ENCODE data around the gene AMZ1.
"Not testable (repeated sequence)": the region's sequence is repeated elsewhere in the genome, so short reads cannot be mapped to it uniquely, and the experiment has no call there.

AMZ1 gene

DNA sequence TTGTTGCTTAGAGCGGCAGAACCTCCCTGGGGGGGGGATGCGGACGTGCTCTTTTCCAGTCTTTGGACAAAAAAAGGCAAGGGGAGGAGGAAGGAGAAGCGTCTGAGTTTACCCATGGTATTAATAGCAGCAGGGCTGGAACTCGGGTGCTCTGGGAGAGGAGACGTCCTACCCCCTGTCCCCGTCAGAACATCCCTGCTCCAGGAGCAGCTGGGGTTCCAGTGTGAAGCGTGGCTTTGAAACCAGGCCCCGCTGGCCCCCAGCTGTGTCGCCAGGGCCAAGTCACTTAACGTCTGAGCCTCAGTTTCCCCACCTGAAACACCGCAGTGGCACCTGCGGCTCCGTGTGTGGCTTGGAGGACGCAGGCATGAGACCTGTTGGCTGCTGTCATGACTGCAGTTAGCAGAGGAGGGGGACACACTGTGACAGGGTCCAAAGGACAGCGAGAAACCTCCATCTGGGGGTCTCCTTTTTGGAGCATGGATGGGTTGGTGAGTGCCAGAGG lies 1.4 kb downstream of the AMZ1 start:
- Histone ChIP-seq H3K36me3 (ENCODE audit: control insufficient read depth in 5 of 5, insufficient read depth in 5 of 5, low read length in 5 of 5) (no peaks in the 10 kb centered on the region), H3K27me3 (ENCODE audit: control insufficient read depth in 5 of 5, insufficient read depth in 4 of 5, low read length in 5 of 5) (peaks cover 27 to 36% (median 32%) of the 10 kb centered on the region in 5 donors), H3K4me3 (ENCODE audit: low read depth in 1 of 5, low read length in 5 of 5) (no peak overlapping the region), H3K27ac (ENCODE audit: low read depth, low read length) (no peak overlapping the region), H3K4me1 (ENCODE audit: control insufficient read depth in 5 of 5, insufficient read depth in 5 of 5, low read length in 5 of 5) (peaks cover 0 to 36% (median 30%) of the 10 kb centered on the region in 5 donors), H3K9ac (ENCODE audit: low read length in 5 of 5) (no peak overlapping the region), H3K9me3 (ENCODE audit: control insufficient read depth in 5 of 5, low read length in 5 of 5) (no peaks in the 10 kb centered on the region)

DNA sequence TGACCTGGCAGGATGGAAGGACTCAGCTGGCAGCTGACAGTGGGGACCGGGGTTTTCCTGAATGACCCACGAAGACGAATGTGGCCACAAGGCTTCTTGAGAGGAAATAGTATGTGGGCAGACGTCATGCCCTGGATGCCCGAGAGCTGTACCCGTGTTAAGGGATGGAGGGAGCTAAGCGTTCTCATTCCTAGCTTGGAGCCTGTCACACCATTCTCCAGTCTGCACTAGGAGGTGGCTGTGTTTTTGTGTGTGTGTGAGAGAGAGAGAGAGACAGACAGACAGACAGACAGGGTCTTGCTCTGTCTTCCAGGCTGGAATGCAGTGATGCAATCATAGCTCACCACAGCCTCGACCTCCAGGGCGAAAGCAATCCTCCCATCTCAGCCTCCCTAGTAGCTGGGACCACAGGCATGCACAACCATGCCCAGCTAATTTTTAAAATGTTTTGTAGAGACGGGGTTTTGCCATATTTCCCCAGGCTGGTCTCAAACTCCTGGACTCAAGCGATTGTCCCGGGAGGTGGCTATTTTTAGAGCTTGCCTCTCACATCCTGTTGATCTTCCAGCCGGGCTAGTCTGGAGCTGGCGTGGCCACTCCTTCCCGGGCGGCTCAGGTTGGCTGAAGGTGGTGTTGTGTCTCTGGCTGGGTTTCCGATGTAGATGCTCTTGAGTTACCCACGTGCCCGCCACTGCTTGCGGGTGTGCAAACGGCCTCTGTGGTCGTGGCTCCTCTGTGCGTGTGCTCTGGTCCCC lies 2.1 kb downstream of the AMZ1 start:
- Histone ChIP-seq H3K9ac (ENCODE audit: low read length in 5 of 5) (no peak overlapping the region), H3K4me1 (ENCODE audit: control insufficient read depth in 5 of 5, insufficient read depth in 5 of 5, low read length in 5 of 5) (peaks cover 0 to 36% (median 30%) of the 10 kb centered on the region in 5 donors), H3K36me3 (ENCODE audit: control insufficient read depth in 5 of 5, insufficient read depth in 5 of 5, low read length in 5 of 5) (no peaks in the 10 kb centered on the region), H3K9me3 (ENCODE audit: control insufficient read depth in 5 of 5, low read length in 5 of 5) (no peaks in the 10 kb centered on the region), H3K27me3 (ENCODE audit: control insufficient read depth in 5 of 5, insufficient read depth in 4 of 5, low read length in 5 of 5) (peaks cover 25 to 36% (median 31%) of the 10 kb centered on the region in 5 donors), H3K4me3 (ENCODE audit: low read depth in 1 of 5, low read length in 5 of 5) (no peak overlapping the region), H3K27ac (ENCODE audit: low read depth, low read length) (no peak overlapping the region)

DNA sequence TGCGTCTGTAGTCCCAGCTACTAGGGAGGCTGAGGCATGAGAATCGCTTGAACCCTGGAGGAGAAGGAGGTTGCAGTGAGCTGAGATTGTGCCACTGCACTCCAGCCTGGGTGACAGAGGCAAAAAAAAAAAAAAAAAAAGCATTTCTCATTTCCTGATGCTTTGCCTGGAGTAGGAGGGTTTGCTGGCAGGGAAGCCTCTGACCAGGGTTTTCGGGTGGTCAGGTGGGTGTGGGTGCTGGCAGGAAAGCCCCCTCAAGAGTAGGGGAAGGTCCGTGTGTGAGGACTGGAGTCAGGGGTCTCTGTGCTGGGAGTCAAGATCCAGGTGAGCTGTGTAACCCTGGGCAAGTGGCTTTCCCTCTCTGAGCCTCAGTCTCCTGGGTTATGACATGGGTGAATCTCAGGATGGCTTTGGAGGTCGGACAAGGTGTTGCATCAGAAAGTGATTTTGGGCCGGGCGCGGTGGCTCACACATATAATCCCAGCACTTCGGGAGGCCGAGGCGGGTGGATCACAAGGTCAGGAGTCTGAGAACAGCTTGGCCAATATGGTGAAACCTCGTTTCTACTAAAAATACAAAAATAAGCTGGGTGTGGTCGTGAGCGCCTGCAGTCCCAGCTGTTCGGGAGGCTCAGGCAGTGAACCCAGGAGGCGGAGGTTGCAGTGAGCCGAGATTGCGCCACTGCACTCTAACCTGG lies 3.2 kb downstream of the AMZ1 start:
- Histone ChIP-seq H3K9ac (ENCODE audit: low read length in 5 of 5) (no peak overlapping the region), H3K4me3 (ENCODE audit: low read depth in 1 of 5, low read length in 5 of 5) (no peak overlapping the region), H3K4me1 (ENCODE audit: control insufficient read depth in 5 of 5, insufficient read depth in 5 of 5, low read length in 5 of 5) (peaks cover 0 to 36% (median 30%) of the 10 kb centered on the region in 5 donors), H3K9me3 (ENCODE audit: control insufficient read depth in 5 of 5, low read length in 5 of 5) (no peaks in the 10 kb centered on the region), H3K27ac (ENCODE audit: low read depth, low read length) (no peak overlapping the region), H3K36me3 (ENCODE audit: control insufficient read depth in 5 of 5, insufficient read depth in 5 of 5, low read length in 5 of 5) (no peaks in the 10 kb centered on the region), H3K27me3 (ENCODE audit: control insufficient read depth in 5 of 5, insufficient read depth in 4 of 5, low read length in 5 of 5) (peaks cover 22 to 33% (median 27%) of the 10 kb centered on the region in 5 donors)

DNA sequence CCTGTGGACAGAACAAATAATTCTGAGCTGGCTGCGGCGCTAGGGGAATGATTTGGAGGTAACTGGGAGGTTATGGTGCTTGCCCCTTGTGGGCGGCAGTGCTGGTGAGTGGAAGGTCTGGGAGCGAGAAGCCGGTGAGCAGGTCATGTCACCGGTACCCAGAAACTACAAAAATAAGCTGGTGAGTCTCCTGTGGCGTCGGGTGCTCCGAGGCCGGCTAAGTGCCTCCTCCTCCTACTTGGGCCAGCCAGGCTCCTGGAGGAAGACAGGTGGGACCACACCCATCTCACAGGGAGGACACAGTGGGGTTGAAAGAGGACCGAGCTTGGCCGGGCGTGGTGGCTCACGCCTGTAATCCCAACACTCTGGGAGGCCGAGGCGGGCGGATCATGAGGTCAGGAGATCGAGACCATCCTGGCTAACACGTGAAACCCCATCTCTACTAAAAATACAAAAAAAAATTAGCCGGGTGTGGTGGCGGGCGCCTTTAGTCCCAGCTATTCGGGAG lies 4.0 kb downstream of the AMZ1 start:
- not testable (repeated sequence) for H3K9me3 ChIP-seq (ENCODE audit: control insufficient read depth in 5 of 5, low read length in 5 of 5); H3K36me3 ChIP-seq (ENCODE audit: control insufficient read depth in 5 of 5, insufficient read depth in 5 of 5, low read length in 5 of 5); H3K4me3 ChIP-seq (ENCODE audit: low read depth in 1 of 5, low read length in 5 of 5); H3K27ac ChIP-seq (ENCODE audit: low read depth, low read length); H3K9ac ChIP-seq (ENCODE audit: low read length in 5 of 5)
- Histone ChIP-seq H3K27me3 (ENCODE audit: control insufficient read depth in 5 of 5, insufficient read depth in 4 of 5, low read length in 5 of 5) (peaks cover 18 to 30% (median 25%) of the 10 kb centered on the region in 5 donors), H3K4me1 (ENCODE audit: control insufficient read depth in 5 of 5, insufficient read depth in 5 of 5, low read length in 5 of 5) (peaks cover 0 to 36% (median 30%) of the 10 kb centered on the region in 5 donors)

DNA sequence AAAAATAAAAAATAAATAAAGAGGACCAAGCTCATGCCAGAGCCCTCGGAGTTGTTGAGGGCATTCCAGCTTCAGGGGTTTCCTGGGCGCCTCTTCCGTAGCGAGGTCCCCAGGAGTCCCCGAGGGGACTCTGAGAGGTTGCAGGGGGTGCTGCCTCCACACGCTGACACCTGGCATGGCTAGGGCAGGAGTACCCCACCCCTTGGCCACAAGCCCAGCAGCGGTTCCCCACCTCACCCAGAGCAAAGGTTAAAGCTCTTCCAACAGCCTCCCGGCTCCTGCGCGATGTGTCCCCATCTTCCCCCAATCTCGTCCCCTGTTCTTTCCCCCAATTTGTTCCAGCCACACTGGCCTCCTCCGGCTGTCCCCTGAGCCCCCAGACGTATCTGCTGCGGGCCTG lies 4.5 kb downstream of the AMZ1 start:
- no peak overlapping the region for H3K9ac ChIP-seq (ENCODE audit: low read length in 5 of 5)
- peaks cover 0 to 32% (median 26%) of the 10 kb centered on the region in 5 donors for H3K4me1 ChIP-seq (ENCODE audit: control insufficient read depth in 5 of 5, insufficient read depth in 5 of 5, low read length in 5 of 5)
- H3K36me3 ChIP-seq (ENCODE audit: control insufficient read depth in 5 of 5, insufficient read depth in 5 of 5, low read length in 5 of 5): no peaks in the 10 kb centered on the region
- H3K9me3 ChIP-seq (ENCODE audit: control insufficient read depth in 5 of 5, low read length in 5 of 5): no peaks in the 10 kb centered on the region
- peaks cover 13 to 24% (median 19%) of the 10 kb centered on the region in 5 donors for H3K27me3 ChIP-seq (ENCODE audit: control insufficient read depth in 5 of 5, insufficient read depth in 4 of 5, low read length in 5 of 5)
- no peak overlapping the region for H3K27ac ChIP-seq (ENCODE audit: low read depth, low read length)
- no peak overlapping the region for H3K4me3 ChIP-seq (ENCODE audit: low read depth in 1 of 5, low read length in 5 of 5)

DNA sequence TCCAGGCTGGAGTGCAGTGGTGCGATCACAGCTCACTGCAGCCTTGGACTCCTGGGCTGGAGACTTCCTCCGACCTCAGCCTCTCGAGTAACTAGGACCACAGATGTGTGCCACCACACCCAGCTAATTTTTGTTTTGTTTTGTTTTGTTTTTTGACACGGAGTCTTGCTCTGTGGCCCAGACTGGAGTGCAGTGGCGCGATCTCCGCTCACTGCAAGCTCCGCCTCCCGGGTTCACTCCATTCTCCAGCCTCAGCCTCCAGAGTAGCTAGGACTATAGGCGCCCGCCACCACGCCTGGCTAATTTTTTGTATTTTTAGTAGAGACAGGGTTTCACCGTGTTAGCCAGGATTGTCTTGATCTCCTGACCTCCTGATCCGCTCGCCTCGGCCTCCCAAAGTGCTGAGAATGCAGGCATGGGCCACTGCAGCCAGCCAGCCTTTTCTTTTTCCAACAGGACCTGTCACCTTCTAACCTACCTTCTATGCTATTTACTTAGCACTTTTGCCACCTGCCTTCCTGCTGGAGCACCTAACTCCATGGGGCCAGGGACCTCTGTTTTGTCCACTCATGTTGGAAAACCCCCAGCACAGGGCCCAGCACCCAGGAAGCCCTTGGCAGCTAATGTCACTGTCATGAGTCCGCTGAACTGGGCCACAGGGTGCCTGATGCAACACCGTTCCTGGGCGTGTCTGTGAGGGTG lies 5.6 kb downstream of the AMZ1 start:
- Histone ChIP-seq H3K4me1 (ENCODE audit: control insufficient read depth in 5 of 5, insufficient read depth in 5 of 5, low read length in 5 of 5) (peaks cover 0 to 24% (median 20%) of the 10 kb centered on the region in 5 donors), H3K27me3 (ENCODE audit: control insufficient read depth in 5 of 5, insufficient read depth in 4 of 5, low read length in 5 of 5) (peaks cover 9 to 16% (median 13%) of the 10 kb centered on the region in 5 donors)
- not testable (repeated sequence) for H3K9me3 ChIP-seq (ENCODE audit: control insufficient read depth in 5 of 5, low read length in 5 of 5); H3K36me3 ChIP-seq (ENCODE audit: control insufficient read depth in 5 of 5, insufficient read depth in 5 of 5, low read length in 5 of 5); H3K27ac ChIP-seq (ENCODE audit: low read depth, low read length); H3K4me3 ChIP-seq (ENCODE audit: low read depth in 1 of 5, low read length in 5 of 5); H3K9ac ChIP-seq (ENCODE audit: low read length in 5 of 5)

DNA sequence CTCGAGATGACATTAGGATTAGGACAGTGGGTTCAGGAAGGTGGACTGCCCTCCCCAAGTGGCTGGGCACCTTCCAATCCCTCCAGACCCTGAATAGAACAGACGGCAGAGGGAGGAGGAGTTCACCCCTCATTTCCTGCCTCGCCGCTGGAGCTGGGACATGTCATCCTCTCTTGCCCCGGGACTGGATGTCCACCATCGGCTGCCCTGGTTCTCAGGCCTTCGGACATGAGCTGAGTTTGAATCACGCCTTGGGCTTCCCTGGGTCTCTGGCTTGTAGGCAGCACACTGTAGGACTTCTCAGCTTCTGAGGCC lies 6.1 kb downstream of the AMZ1 start:
- H3K36me3 ChIP-seq (ENCODE audit: control insufficient read depth in 5 of 5, insufficient read depth in 5 of 5, low read length in 5 of 5); H3K9me3 ChIP-seq (ENCODE audit: control insufficient read depth in 5 of 5, low read length in 5 of 5); H3K27ac ChIP-seq (ENCODE audit: low read depth, low read length); H3K9ac ChIP-seq (ENCODE audit: low read length in 5 of 5); H3K4me3 ChIP-seq (ENCODE audit: low read depth in 1 of 5, low read length in 5 of 5): not testable (repeated sequence)
- peaks cover 6 to 14% (median 9%) of the 10 kb centered on the region in 5 donors for H3K27me3 ChIP-seq (ENCODE audit: control insufficient read depth in 5 of 5, insufficient read depth in 4 of 5, low read length in 5 of 5)
- H3K4me1 ChIP-seq (ENCODE audit: control insufficient read depth in 5 of 5, insufficient read depth in 5 of 5, low read length in 5 of 5): peaks cover 0 to 19% (median 15%) of the 10 kb centered on the region in 5 donors

DNA sequence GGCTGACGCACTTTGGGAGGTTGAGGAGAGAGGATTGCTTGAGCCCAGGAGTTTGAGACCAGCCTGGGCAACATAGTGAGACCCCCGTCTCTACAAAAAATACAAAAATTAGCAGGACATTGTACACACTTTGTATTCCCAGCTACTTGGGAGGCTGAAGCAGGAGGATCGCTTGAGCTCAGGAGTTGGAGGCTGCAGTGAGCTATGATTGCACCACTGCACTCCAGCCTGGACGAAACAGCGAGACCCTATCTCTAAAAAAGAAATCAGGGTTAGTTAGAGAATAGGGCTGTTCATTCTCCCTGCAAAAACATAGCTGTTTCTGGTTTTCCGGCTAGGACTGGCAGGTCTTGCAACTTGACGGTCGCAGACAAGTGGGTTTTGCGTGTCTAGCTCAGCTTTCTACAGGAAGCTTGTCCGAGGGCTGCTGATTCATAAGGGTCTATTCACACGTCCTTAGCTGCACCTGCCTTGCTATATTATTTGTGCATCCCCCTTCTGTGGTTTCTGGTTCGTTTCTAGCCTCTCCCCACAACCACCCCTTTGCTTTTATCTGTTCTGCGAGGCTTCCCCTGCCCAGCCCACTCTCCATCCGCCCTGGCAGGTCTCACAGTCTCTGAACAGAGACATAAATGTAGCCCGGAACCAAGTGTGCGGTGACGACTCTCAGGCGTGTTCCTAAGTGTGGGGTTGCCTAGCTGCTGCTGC lies 10.7 kb downstream of the AMZ1 start:
- no peak overlapping the region for H3K9ac ChIP-seq (ENCODE audit: low read length in 5 of 5)
- H3K36me3 ChIP-seq (ENCODE audit: control insufficient read depth in 5 of 5, insufficient read depth in 5 of 5, low read length in 5 of 5): no peaks in the 10 kb centered on the region
- no peak overlapping the region for H3K4me3 ChIP-seq (ENCODE audit: low read depth in 1 of 5, low read length in 5 of 5)
- H3K4me1 ChIP-seq (ENCODE audit: control insufficient read depth in 5 of 5, insufficient read depth in 5 of 5, low read length in 5 of 5): peaks cover 0 to 17% (median 16%) of the 10 kb centered on the region in 5 donors
- peaks cover 0 to 5% (median 4%) of the 10 kb centered on the region in 5 donors for H3K27me3 ChIP-seq (ENCODE audit: control insufficient read depth in 5 of 5, insufficient read depth in 4 of 5, low read length in 5 of 5)
- H3K9me3 ChIP-seq (ENCODE audit: control insufficient read depth in 5 of 5, low read length in 5 of 5): no peaks in the 10 kb centered on the region
- no peak overlapping the region for H3K27ac ChIP-seq (ENCODE audit: low read depth, low read length)

DNA sequence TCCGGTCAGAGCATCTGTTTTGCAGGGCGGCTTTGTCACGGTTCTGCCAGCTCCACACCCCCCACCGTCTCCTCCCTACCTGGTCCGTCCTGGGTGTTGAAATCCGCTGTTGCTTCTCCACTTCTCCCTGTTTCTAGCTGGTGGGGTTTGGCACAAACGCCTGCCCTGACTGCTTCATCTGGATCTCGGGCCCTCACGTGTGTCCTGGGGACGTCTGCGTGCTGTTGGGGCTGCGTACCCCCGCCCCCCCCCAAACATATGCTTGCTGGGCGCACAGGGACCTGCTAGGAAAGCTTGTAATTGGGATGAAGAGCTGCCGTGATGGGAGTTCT lies 11.3 kb downstream of the AMZ1 start:
- Histone ChIP-seq H3K9me3 (ENCODE audit: control insufficient read depth in 5 of 5, low read length in 5 of 5) (no peaks in the 10 kb centered on the region), H3K9ac (ENCODE audit: low read length in 5 of 5) (no peak overlapping the region), H3K4me1 (ENCODE audit: control insufficient read depth in 5 of 5, insufficient read depth in 5 of 5, low read length in 5 of 5) (peaks cover 0 to 12% (median 11%) of the 10 kb centered on the region in 5 donors), H3K27ac (ENCODE audit: low read depth, low read length) (no peak overlapping the region), H3K36me3 (ENCODE audit: control insufficient read depth in 5 of 5, insufficient read depth in 5 of 5, low read length in 5 of 5) (no peaks in the 10 kb centered on the region), H3K4me3 (ENCODE audit: low read depth in 1 of 5, low read length in 5 of 5) (no peak overlapping the region), H3K27me3 (ENCODE audit: control insufficient read depth in 5 of 5, insufficient read depth in 4 of 5, low read length in 5 of 5) (peaks cover 0 to 5% (median 4%) of the 10 kb centered on the region in 5 donors)
